Midbrain (tissue), 1 donor: Measurements from ENCODE around the gene GALNT9.
"Not testable (repeated sequence)": the region's sequence is repeated elsewhere in the genome, so short reads cannot be mapped to it uniquely, and the experiment has no call there.

Experiments
- DNase-seq: peaks from one replicate; lab custom pipeline; 2025; lab: John Stamatoyannopoulos, UW

GALNT9 gene

GRCh38 chr12:132329036-132329719 is at the start of gene GALNT9:
Gene GALNT9 (minus strand): TSS chr12:132329589. CDS start chr12:132329203, 386 bp downstream.
- DNase-seq = no peak

- DNase-seq = not testable (repeated sequence)
These were observed 49.7 kb upstream of the GALNT9 start for GRCh38 chr12:132379057-132379456.

- DNase-seq = no peak
These were observed 47.8 kb upstream of the GALNT9 start for GRCh38 chr12:132377147-132377546.

- DNase-seq = no peak
These were observed 47.1 kb upstream of the GALNT9 start for GRCh38 chr12:132376464-132376830.

GRCh38 chr12:132375747-132376463 is 46.5 kb upstream of the GALNT9 start:
- no peak for DNase-seq

- DNase-seq = no peak
These were observed 45.4 kb upstream of the GALNT9 start for GRCh38 chr12:132374612-132375445.

- no peak for DNase-seq
These were observed 44.7 kb upstream of the GALNT9 start for GRCh38 chr12:132373901-132374611.

GRCh38 chr12:132367852-132368251 is 38.5 kb upstream of the GALNT9 start:
- no peak for DNase-seq

GRCh38 chr12:132367071-132367851 is 37.9 kb upstream of the GALNT9 start:
- DNase-seq = no peak

- no peak for DNase-seq
These were observed 37.0 kb upstream of the GALNT9 start for GRCh38 chr12:132366341-132366861.

GRCh38 chr12:132365226-132365625 is 35.8 kb upstream of the GALNT9 start:
- DNase-seq = no peak

- DNase-seq = no peak
These were observed 35.0 kb upstream of the GALNT9 start for GRCh38 chr12:132364348-132364902.

- DNase-seq = no peak
These were observed 34.4 kb upstream of the GALNT9 start for GRCh38 chr12:132363661-132364347.

- DNase-seq = no peak
These were observed 33.7 kb upstream of the GALNT9 start for GRCh38 chr12:132362996-132363660.

- no peak for DNase-seq
These were observed 31.8 kb upstream of the GALNT9 start for GRCh38 chr12:132360906-132361777.

- DNase-seq = no peak
These were observed 31.0 kb upstream of the GALNT9 start for GRCh38 chr12:132360410-132360809.

- no peak for DNase-seq
These were observed 30.6 kb upstream of the GALNT9 start for GRCh38 chr12:132359971-132360370.

GRCh38 chr12:132359551-132359950 is 30.2 kb upstream of the GALNT9 start:
- no peak for DNase-seq
